Osteocyte (in vitro differentiated cells): ENCODE results near the gene CEACAM1. TPM values are rescaled to one million over a fixed set of nuclear protein-coding genes. Genes with fewer than 3 reads are reported as not detected.

Experiments
- DNase-seq: peaks from one replicate; pipeline ENCODE4 v3.0.0; 2021; ENCODE audit warnings: mixed read lengths; ENCODE audit not compliant: unreplicated experiment; ENCODE audit errors: extremely low spot score
- H3K27ac Mint-ChIP-seq: one replicate; pipeline ENCODE4 v1.8.0; 2021; ENCODE audit warnings: mild to moderate bottlenecking, mixed read lengths; ENCODE audit not compliant: unreplicated experiment
- H3K27me3 Mint-ChIP-seq: one replicate; pipeline ENCODE4 v1.8.0; 2021; ENCODE audit warnings: mixed read lengths; ENCODE audit not compliant: unreplicated experiment
- H3K36me3 Mint-ChIP-seq: one replicate; pipeline ENCODE4 v1.8.0; 2021; ENCODE audit warnings: mixed read lengths; ENCODE audit not compliant: unreplicated experiment
- H3K4me1 Mint-ChIP-seq: one replicate; pipeline ENCODE4 v1.8.0; 2021; ENCODE audit warnings: mixed read lengths; ENCODE audit not compliant: unreplicated experiment
- H3K4me3 Mint-ChIP-seq: one replicate; pipeline ENCODE4 v1.8.0; 2021; ENCODE audit warnings: mild to moderate bottlenecking, moderate library complexity, mixed read lengths; ENCODE audit not compliant: unreplicated experiment
- H3K9me3 Mint-ChIP-seq: one replicate; pipeline ENCODE4 v1.8.0; 2021; ENCODE audit warnings: mixed read lengths; ENCODE audit not compliant: unreplicated experiment
- total RNA-seq: library from RNA; stranded (reverse); gene quantifications from 2 replicates; pipeline ENCODE4 v1.2.1, GENCODE V29; 2021
- TF ChIP-seq, protein P1 (sequence below): fragments of 200-600 bp; sonication (generic); IDR thresholded peaks from 2 replicates; pipeline ENCODE4 v1.5.0; 2021; ENCODE audit warnings: antibody characterized with exemption, mild to moderate bottlenecking, moderate library complexity

CEACAM1 gene
- total RNA-seq, 1 donor from 2014 or later: not detected

DNA sequence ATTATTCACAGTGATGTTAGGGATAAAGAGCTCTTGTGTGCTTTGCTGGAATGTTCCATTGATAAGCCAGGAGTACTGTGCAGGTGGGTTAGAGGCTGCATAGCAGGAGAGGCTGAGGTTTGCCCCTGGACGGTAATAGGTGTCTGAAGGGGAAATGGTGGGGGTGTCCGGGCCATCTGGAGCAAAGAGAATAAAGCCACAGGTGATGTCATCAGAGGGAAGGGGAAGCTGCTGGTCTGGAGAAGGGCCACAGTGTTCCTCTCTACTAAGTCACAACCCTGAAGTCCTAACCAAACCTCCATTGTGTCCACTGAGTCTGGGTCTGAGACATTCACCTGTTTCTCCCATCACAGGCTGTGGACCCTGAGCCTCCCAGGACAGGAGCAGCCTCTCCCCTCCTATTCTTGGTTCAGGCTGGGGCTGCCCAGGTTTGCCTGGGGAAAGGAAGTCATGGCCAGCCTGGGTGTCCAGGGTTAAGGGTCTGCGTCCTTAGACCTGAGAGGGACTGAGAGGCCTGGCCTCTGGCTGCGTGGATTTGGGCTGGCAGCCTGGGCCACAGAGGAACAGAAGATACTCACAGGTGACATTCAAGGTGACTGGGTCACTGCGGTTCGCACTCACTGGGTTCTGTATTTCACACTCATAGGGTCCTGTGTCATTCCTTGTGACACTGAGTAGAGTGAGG lies 6.8 kb downstream of the CEACAM1 start:
- Mint-ChIP-seq H3K27ac (no peak overlapping the region), H3K4me3 (no peak overlapping the region), H3K4me1 (no peaks in the 10 kb centered on the region), H3K27me3 (peaks cover 3% of the 10 kb centered on the region), H3K36me3 (no peaks in the 10 kb centered on the region), H3K9me3 (no peaks in the 10 kb centered on the region)
- no peak for DNase-seq
- TF ChIP-seq, protein P1, sequence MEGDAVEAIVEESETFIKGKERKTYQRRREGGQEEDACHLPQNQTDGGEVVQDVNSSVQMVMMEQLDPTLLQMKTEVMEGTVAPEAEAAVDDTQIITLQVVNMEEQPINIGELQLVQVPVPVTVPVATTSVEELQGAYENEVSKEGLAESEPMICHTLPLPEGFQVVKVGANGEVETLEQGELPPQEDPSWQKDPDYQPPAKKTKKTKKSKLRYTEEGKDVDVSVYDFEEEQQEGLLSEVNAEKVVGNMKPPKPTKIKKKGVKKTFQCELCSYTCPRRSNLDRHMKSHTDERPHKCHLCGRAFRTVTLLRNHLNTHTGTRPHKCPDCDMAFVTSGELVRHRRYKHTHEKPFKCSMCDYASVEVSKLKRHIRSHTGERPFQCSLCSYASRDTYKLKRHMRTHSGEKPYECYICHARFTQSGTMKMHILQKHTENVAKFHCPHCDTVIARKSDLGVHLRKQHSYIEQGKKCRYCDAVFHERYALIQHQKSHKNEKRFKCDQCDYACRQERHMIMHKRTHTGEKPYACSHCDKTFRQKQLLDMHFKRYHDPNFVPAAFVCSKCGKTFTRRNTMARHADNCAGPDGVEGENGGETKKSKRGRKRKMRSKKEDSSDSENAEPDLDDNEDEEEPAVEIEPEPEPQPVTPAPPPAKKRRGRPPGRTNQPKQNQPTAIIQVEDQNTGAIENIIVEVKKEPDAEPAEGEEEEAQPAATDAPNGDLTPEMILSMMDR: no peak

DNA sequence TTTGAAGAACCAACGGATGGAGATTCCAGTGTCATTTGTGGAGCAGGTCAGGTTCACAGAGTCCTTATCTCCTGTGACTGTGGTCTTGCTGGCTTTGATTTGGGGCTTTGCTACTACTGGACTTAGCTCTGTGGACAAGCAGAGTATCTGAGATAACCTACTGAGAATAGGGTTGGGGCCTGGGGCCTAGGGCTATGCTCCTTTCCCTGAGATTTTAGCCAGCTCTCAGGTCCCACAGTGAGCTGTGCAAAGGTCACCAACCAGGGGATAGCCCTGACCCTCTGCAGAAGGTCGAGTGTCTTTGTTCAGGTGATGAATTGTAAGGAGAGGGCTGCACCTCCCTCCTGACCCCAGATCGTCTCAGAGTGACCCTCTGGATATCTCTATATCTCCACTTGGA lies 9.2 kb downstream of the CEACAM1 start:
- TF ChIP-seq, protein P1: no peak
- DNase-seq: peak; percentile 51
- peaks cover 10% of the 10 kb centered on the region for H3K27me3 Mint-ChIP-seq

DNA sequence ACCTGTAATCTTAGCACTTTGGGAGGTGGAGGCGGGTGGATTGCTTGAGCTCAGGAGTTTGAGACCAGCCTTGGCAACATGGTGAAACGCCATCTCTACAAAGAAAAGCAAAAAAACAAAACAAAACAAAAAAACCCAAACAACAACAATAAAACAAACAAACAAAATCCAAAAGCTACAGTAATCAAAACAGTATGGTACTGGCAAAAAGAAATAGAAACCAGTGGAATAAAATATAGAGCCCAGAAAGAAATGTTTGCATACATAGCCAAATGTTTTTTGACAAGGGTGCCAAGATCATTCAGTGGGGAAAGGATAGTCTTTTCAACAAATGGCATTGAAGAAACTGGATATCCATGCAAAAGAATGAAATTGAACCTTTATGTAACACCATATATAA lies 11.5 kb downstream of the CEACAM1 start:
- no peaks in the 10 kb centered on the region for H3K36me3 Mint-ChIP-seq
- no peak overlapping the region for H3K27ac Mint-ChIP-seq
- no peak overlapping the region for H3K4me3 Mint-ChIP-seq
- TF ChIP-seq, protein P1: no peak
- peaks cover 10% of the 10 kb centered on the region for H3K27me3 Mint-ChIP-seq
- H3K4me1 Mint-ChIP-seq: no peaks in the 10 kb centered on the region
- DNase-seq: no peak
- no peaks in the 10 kb centered on the region for H3K9me3 Mint-ChIP-seq

More for the DNA sequence above, 9.2 kb downstream of the CEACAM1 start:
- Mint-ChIP-seq H3K36me3 (no peaks in the 10 kb centered on the region), H3K9me3 (no peaks in the 10 kb centered on the region), H3K27ac (no peak overlapping the region), H3K4me1 (no peaks in the 10 kb centered on the region), H3K4me3 (no peak overlapping the region)

DNA sequence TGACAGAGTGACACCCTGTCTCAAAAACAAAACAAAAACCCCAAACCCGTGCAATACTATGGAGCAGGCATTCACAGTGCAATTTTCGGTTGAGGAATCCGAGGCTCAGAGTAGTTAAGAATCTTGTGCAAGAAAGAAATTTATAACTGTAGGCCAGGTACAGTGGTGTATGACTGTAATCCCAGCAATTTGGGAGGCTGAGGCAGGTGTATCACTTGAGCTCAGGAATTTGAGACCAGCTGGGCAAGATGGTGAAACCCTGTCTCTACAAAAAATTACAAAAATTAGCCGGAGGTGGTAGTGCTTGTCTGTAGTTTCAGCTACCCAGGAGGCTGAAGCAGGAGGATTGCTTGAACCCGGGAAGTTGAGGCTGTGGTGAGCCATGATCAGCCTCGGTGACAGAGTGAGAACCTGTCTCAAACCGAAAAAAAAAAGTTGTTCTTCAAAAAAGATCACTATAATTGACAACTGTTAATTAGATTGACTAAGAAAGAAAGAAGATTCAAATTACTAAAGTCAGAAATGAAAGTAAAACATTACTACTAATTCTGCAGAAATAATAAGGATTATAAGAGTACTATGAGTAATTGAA lies 12.9 kb downstream of the CEACAM1 start:
- no peaks in the 10 kb centered on the region for H3K4me1 Mint-ChIP-seq
- TF ChIP-seq, protein P1: no peak
- no peak overlapping the region for H3K27ac Mint-ChIP-seq
- no peaks in the 10 kb centered on the region for H3K9me3 Mint-ChIP-seq
- H3K36me3 Mint-ChIP-seq: no peaks in the 10 kb centered on the region
- peak; percentile 8 for DNase-seq
- peaks cover 10% of the 10 kb centered on the region for H3K27me3 Mint-ChIP-seq
- no peak overlapping the region for H3K4me3 Mint-ChIP-seq

DNA sequence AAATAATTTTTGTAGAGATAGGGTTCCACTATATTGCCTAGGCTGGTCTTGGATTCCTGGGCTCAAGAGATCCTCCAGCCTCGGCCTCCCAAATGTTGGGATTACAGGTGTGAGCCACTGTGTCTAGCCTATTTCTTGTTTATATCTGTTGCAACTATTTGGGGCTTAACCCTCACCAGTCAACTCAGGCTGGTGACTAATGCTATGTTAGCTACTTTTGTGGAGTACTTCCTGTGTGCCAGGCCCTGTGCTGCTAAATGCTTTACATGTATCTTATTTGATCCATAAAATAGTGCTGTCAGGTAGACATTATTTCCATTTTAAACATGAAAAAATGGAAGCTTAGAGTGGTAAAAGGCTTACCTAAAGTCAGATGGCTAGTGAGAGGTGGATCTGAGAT lies 13.8 kb downstream of the CEACAM1 start:
- Mint-ChIP-seq H3K4me3 (no peak overlapping the region), H3K9me3 (no peaks in the 10 kb centered on the region), H3K36me3 (no peaks in the 10 kb centered on the region), H3K27me3 (peaks cover 10% of the 10 kb centered on the region), H3K4me1 (no peaks in the 10 kb centered on the region), H3K27ac (no peak overlapping the region)
- no peak for DNase-seq
- TF ChIP-seq, protein P1: no peak
